Measurements from ENCODE around the gene RUNX3. TPM values are rescaled to one million over a fixed set of nuclear protein-coding genes. Genes with fewer than 3 reads are reported as not detected.

RUNX3 gene
- polyA plus RNA-seq, 4 donors = 1.1 to 5.4 (median 3.6) TPM

DNA sequence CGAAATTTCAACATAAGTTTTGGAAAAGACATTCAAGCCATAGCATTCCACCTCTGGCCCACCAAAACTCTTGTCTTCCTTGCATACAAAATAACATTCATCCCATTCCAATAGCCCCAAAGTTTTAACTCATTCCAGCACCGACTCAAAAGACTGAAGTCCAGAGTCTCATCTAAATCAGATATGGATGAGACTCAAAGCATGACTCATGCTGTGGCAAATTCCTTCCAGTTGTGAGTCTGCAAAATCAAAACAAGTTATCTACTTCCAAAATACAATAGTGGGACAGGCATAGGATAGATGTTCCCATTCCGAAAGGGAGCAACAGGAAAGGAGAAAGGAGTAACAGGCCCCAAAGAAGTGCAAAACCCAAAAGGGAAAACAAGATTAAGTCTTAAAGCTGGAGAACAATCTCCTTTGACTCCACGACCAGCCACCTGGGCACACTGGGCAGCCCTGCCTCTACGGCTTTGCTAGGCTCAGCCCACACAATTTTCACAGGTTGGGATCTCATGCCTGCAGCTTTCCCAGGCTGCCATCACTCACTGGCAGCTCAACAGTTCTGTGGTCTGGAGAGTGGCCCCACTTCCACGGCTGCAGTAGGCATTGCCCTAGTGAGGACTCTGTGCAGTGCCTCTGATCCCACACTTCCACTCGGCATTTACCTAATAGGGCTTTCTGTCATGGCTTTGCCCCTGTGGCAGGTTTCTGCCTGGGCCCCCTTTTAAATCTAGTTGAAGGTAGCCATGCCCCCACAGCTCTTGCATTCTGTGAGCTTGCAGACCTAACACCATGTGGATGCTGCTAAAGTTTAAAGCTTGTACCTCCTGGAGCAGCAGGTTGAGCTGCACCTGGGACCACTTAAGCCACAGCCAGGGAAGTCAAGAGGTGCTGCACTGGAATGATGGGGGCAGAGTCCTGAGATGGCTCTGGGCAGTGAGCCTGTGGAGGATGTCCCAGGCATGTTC, 51.0 kb downstream of the RUNX3 start:
- no peak for FAIRE-seq
- DNase-seq = peak; percentile 36 to 60
- Histone ChIP-seq H3K4me3 (ENCODE audit: low read depth in 1 of 3, low read length in 3 of 3) (no peak overlapping the region), H3K27ac (ENCODE audit: low read depth in 1 of 3, low read length in 2 of 3) (no peak overlapping the region), H3K36me3 (ENCODE audit: control insufficient read depth in 3 of 3, insufficient read depth in 2 of 3, low read depth in 1 of 3, low read length in 3 of 3) (no peaks in the 10 kb centered on the region), H3K9me3 (ENCODE audit: control insufficient read depth in 2 of 2, insufficient read depth in 1 of 2, low read depth in 1 of 2, low read length in 1 of 2) (no peaks in the 10 kb centered on the region), H3K27me3 (ENCODE audit: control insufficient read depth in 3 of 3, insufficient read depth in 3 of 3, low read length in 3 of 3) (peaks cover 0 to 6% (median 0%) of the 10 kb centered on the region in 3 donors), H3K4me1 (ENCODE audit: control insufficient read depth in 3 of 3, insufficient read depth in 2 of 3, low read depth in 1 of 3, low read length in 2 of 3) (peaks cover 0 to 13% (median 0%) of the 10 kb centered on the region in 3 donors)
- WGBS, 3 donors = 70 to 79% (median 70%) methylated on average over 7 of the region's 7 CpGs

DNA sequence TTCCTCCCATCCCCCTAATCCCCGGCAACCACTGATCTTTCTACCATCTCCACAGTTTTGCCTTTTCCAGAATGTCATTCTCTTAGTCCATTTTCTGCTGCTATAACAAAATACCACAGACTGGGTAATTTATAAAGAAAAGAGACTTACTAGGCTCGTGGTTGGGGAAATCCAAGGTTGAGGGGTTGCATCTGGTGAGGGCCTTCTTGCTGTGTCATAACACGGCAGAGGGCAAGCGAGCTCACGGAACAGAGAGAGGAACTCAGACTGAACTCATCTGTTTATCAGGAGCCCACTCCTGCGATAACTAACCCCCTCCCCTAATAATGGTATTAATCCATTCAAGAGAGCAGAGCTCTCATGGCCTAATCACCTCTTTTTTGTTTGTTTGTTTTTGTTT, 52.0 kb downstream of the RUNX3 start:
- H3K9me3 ChIP-seq (ENCODE audit: control insufficient read depth in 2 of 2, insufficient read depth in 1 of 2, low read depth in 1 of 2, low read length in 1 of 2) = no peaks in the 10 kb centered on the region
- WGBS, 3 donors = 77 to 89% (median 80%) methylated on average over 6 of the region's 6 CpGs
- H3K4me3 ChIP-seq (ENCODE audit: low read depth in 1 of 3, low read length in 3 of 3) = no peak overlapping the region
- H3K4me1 ChIP-seq (ENCODE audit: control insufficient read depth in 3 of 3, insufficient read depth in 2 of 3, low read depth in 1 of 3, low read length in 2 of 3) = peaks cover 0 to 13% (median 0%) of the 10 kb centered on the region in 3 donors
- H3K36me3 ChIP-seq (ENCODE audit: control insufficient read depth in 3 of 3, insufficient read depth in 2 of 3, low read depth in 1 of 3, low read length in 3 of 3) = no peaks in the 10 kb centered on the region
- H3K27ac ChIP-seq (ENCODE audit: low read depth in 1 of 3, low read length in 2 of 3) = no peak overlapping the region
- DNase-seq = no peak
- peaks cover 0 to 6% (median 0%) of the 10 kb centered on the region in 3 donors for H3K27me3 ChIP-seq (ENCODE audit: control insufficient read depth in 3 of 3, insufficient read depth in 3 of 3, low read length in 3 of 3)
- no peak for FAIRE-seq

DNA sequence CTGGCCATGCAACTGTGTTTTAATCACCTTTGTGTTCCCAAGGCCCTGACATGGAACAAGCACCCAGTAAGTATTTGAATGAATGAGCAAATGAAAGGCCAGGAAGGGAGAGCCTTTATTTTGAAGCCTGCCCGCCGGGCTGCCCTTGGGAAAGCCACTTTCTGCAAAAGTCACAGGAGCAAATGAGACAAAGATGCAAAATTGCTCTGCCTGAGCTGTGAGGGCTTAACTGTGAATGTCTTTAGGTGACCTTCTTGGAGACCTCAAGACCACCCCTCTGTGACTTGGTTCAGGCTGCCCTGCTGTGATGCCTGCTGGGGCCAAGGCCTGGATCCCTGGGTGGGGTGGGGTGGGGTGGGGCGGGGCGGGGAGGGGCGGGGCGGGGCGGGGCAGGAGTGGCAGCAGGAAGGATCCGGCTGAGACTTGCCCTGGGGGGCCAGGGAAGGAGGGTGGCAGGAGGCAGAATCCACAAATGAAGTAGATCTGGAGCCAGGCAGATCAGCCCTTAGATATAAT, 54.0 kb downstream of the RUNX3 start:
- Histone ChIP-seq H3K36me3 (ENCODE audit: control insufficient read depth in 3 of 3, insufficient read depth in 2 of 3, low read depth in 1 of 3, low read length in 3 of 3) (no peaks in the 10 kb centered on the region), H3K4me3 (ENCODE audit: low read depth in 1 of 3, low read length in 3 of 3) (no peak overlapping the region), H3K27ac (ENCODE audit: low read depth in 1 of 3, low read length in 2 of 3) (no peak overlapping the region), H3K9me3 (ENCODE audit: control insufficient read depth in 2 of 2, insufficient read depth in 1 of 2, low read depth in 1 of 2, low read length in 1 of 2) (no peaks in the 10 kb centered on the region), H3K27me3 (ENCODE audit: control insufficient read depth in 3 of 3, insufficient read depth in 3 of 3, low read length in 3 of 3) (peaks cover 0 to 6% (median 0%) of the 10 kb centered on the region in 3 donors), H3K4me1 (ENCODE audit: control insufficient read depth in 3 of 3, insufficient read depth in 2 of 3, low read depth in 1 of 3, low read length in 2 of 3) (peaks cover 0 to 13% (median 0%) of the 10 kb centered on the region in 3 donors)
- FAIRE-seq = no peak
- WGBS, 3 donors = 52 to 90% (median 75%) methylated on average over 2 to 7 of the region's 8 CpGs
- no peak for DNase-seq

DNA sequence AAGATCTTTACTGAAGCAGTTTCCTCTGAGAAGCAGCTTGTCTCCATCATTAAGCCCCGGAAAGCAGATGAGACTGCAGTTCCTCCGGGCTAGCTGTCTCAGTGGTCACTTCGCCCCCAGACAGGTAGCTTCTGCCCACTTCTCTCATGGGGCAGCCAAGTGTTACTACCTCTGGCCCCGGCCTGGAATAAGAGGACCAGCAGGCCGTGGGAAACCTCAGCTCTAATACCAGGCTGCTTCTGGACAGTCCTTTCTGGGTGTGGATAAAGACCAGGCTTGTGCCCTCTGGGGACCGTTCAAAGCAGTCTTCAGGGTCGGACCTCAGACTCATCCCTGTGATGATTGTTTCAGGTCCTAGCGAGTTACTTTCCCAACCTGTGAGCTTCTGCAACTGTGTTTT, 54.8 kb downstream of the RUNX3 start:
- DNase-seq (no peak), FAIRE-seq (no peak)
- no peaks in the 10 kb centered on the region for H3K36me3 ChIP-seq (ENCODE audit: control insufficient read depth in 3 of 3, insufficient read depth in 2 of 3, low read depth in 1 of 3, low read length in 3 of 3)
- WGBS, 3 donors = 78 to 86% (median 82%) methylated on average over 8 of the region's 8 CpGs
- H3K4me1 ChIP-seq (ENCODE audit: control insufficient read depth in 3 of 3, insufficient read depth in 2 of 3, low read depth in 1 of 3, low read length in 2 of 3) = peaks cover 0 to 13% (median 0%) of the 10 kb centered on the region in 3 donors
- H3K9me3 ChIP-seq (ENCODE audit: control insufficient read depth in 2 of 2, insufficient read depth in 1 of 2, low read depth in 1 of 2, low read length in 1 of 2) = no peaks in the 10 kb centered on the region
- H3K4me3 ChIP-seq (ENCODE audit: low read depth in 1 of 3, low read length in 3 of 3) = no peak overlapping the region
- H3K27ac ChIP-seq (ENCODE audit: low read depth in 1 of 3, low read length in 2 of 3) = no peak overlapping the region
- H3K27me3 ChIP-seq (ENCODE audit: control insufficient read depth in 3 of 3, insufficient read depth in 3 of 3, low read length in 3 of 3) = peaks cover 0 to 6% (median 0%) of the 10 kb centered on the region in 3 donors

DNA sequence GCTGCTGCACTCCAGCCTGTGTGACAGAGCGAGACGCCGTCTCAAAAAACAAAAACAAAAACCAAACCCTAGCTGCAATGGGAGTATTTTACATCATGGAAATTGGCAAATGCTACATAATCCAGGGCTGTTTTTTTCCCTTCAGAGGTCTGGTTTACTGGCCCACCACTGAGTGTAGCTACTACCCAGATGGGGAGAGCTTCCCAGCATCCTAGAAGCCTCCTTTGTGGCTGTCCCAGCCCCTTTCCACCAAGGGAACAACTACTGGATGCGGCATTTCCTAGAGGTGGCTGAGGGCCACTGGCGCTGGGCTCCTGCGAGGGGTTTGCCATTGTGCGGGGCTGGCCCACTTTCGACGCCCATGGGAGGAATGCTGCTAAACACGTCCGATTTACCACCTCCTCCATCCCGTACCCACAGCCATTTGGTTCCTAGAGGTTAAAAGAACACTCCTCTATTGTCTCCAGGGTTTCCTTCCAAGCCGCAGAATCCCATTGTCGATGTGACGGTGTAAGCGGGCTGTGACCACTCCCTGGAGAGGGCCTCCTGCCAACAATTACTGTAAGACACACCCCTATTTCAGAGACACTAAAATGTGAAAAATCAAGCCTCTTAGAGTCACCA, 55.4 kb downstream of the RUNX3 start:
- Histone ChIP-seq H3K27me3 (ENCODE audit: control insufficient read depth in 3 of 3, insufficient read depth in 3 of 3, low read length in 3 of 3) (peaks cover 0 to 6% (median 0%) of the 10 kb centered on the region in 3 donors), H3K36me3 (ENCODE audit: control insufficient read depth in 3 of 3, insufficient read depth in 2 of 3, low read depth in 1 of 3, low read length in 3 of 3) (no peaks in the 10 kb centered on the region), H3K9me3 (ENCODE audit: control insufficient read depth in 2 of 2, insufficient read depth in 1 of 2, low read depth in 1 of 2, low read length in 1 of 2) (no peaks in the 10 kb centered on the region), H3K4me3 (ENCODE audit: low read depth in 1 of 3, low read length in 3 of 3) (no peak overlapping the region), H3K27ac (ENCODE audit: low read depth in 1 of 3, low read length in 2 of 3) (no peak overlapping the region), H3K4me1 (ENCODE audit: control insufficient read depth in 3 of 3, insufficient read depth in 2 of 3, low read depth in 1 of 3, low read length in 2 of 3) (peaks cover 0 to 14% (median 0%) of the 10 kb centered on the region in 3 donors)
- WGBS, 3 donors = 57 to 74% (median 70%) methylated on average over 16 of the region's 16 CpGs
- FAIRE-seq = no peak
- no peak for DNase-seq

DNA sequence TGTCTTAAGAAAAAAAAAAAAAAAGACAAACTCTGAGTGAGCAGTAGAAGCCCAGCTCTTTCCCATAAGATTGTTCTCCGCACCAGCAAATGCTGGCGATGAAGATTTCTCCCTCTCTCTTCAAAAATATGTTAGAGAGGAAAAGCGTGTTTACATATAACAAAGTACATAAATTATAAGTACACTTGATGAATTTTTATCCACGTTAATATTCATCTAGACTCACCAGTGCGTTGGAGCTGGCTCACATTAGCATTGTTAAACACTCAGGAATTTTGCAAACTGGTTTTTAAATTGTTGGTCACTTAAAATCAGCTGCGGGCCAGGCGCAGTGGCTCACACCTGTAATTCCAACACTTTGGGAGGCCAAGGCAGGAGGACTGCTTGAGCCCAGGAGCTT, 56.0 kb downstream of the RUNX3 start:
- Histone ChIP-seq H3K9me3 (ENCODE audit: control insufficient read depth in 2 of 2, insufficient read depth in 1 of 2, low read depth in 1 of 2, low read length in 1 of 2) (no peaks in the 10 kb centered on the region), H3K36me3 (ENCODE audit: control insufficient read depth in 3 of 3, insufficient read depth in 2 of 3, low read depth in 1 of 3, low read length in 3 of 3) (no peaks in the 10 kb centered on the region), H3K27ac (ENCODE audit: low read depth in 1 of 3, low read length in 2 of 3) (no peak overlapping the region), H3K4me1 (ENCODE audit: control insufficient read depth in 3 of 3, insufficient read depth in 2 of 3, low read depth in 1 of 3, low read length in 2 of 3) (peaks cover 0 to 8% (median 0%) of the 10 kb centered on the region in 3 donors), H3K27me3 (ENCODE audit: control insufficient read depth in 3 of 3, insufficient read depth in 3 of 3, low read length in 3 of 3) (peaks cover 0 to 2% (median 0%) of the 10 kb centered on the region in 3 donors), H3K4me3 (ENCODE audit: low read depth in 1 of 3, low read length in 3 of 3) (no peak overlapping the region)
- WGBS, 3 donors = 72 to 94% (median 89%) methylated on average over 7 of the region's 7 CpGs
- DNase-seq (no peak), FAIRE-seq (no peak)

DNA sequence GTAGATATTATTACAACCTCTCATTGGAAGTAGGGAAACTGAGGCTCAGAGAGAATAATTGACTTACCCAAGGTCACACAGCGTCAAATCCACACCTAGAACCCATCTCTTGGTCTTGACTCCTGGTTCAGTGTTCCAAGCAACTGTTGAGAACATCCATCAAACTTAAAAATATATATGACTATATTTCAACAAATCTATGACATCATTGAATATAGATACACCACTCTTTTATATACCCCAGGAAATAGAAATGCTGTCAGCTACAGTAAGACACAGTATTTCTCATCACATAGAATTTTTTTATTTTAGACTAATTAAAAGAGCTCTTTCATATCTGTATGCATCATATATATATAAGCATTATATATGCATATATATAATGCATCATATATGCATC, 56.9 kb downstream of the RUNX3 start:
- Histone ChIP-seq H3K27ac (ENCODE audit: low read depth in 1 of 3, low read length in 2 of 3) (no peak overlapping the region), H3K36me3 (ENCODE audit: control insufficient read depth in 3 of 3, insufficient read depth in 2 of 3, low read depth in 1 of 3, low read length in 3 of 3) (no peaks in the 10 kb centered on the region), H3K4me3 (ENCODE audit: low read depth in 1 of 3, low read length in 3 of 3) (no peak overlapping the region), H3K9me3 (ENCODE audit: control insufficient read depth in 2 of 2, insufficient read depth in 1 of 2, low read depth in 1 of 2, low read length in 1 of 2) (no peaks in the 10 kb centered on the region), H3K4me1 (ENCODE audit: control insufficient read depth in 3 of 3, insufficient read depth in 2 of 3, low read depth in 1 of 3, low read length in 2 of 3) (peaks cover 0 to 4% (median 0%) of the 10 kb centered on the region in 3 donors), H3K27me3 (ENCODE audit: control insufficient read depth in 3 of 3, insufficient read depth in 3 of 3, low read length in 3 of 3) (no peaks in the 10 kb centered on the region)
- FAIRE-seq (no peak), DNase-seq (no peak)
- WGBS, 3 donors = 77 to 93% (median 80%) methylated on average over 1 of the region's 1 CpG

DNA sequence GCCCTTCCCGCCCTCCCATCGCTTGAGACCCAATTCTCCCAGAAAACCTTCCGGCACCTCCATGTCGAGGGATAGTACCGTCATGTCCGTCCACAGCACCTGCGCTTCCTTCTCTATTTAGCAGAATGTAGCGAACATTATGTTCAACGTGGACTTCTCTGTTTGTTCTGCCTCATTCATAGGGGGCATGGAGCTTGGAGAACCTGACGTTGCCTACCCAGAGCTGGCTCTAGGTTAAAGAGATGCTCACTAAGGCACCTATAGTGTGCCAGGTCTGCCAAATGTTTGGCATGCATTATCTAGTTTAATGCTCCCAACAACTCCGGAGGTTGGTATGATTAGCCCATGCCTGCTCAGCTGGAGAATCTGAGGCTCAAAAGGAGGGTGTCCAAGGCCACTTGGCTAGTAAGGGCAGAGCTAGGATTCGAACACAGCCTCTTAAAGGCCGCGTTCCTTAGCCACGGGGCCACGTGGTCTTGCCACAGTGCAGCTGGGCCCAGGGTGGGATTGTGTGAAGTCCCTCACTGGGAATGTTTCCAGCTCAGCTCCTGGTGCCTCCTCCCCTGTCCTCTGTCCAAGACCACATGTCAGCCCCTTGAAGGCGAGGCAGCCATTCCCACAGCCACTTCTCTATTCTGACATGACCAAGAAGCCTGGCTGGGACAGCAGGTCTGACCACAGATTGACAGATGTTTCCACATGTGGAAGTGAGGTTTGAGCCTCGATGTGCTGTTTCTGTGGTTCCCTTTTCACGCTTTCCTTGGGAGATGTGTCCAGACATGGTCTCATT, 57.8 kb downstream of the RUNX3 start:
- no peaks in the 10 kb centered on the region for H3K27me3 ChIP-seq (ENCODE audit: control insufficient read depth in 3 of 3, insufficient read depth in 3 of 3, low read length in 3 of 3)
- no peak overlapping the region for H3K27ac ChIP-seq (ENCODE audit: low read depth in 1 of 3, low read length in 2 of 3)
- no peak for DNase-seq
- H3K4me1 ChIP-seq (ENCODE audit: control insufficient read depth in 3 of 3, insufficient read depth in 2 of 3, low read depth in 1 of 3, low read length in 2 of 3) = peaks cover 0 to 4% (median 0%) of the 10 kb centered on the region in 3 donors
- no peaks in the 10 kb centered on the region for H3K9me3 ChIP-seq (ENCODE audit: control insufficient read depth in 2 of 2, insufficient read depth in 1 of 2, low read depth in 1 of 2, low read length in 1 of 2)
- WGBS, 3 donors = 79 to 90% (median 85%) methylated on average over 19 of the region's 19 CpGs
- FAIRE-seq = no peak
- no peaks in the 10 kb centered on the region for H3K36me3 ChIP-seq (ENCODE audit: control insufficient read depth in 3 of 3, insufficient read depth in 2 of 3, low read depth in 1 of 3, low read length in 3 of 3)
- no peak overlapping the region for H3K4me3 ChIP-seq (ENCODE audit: low read depth in 1 of 3, low read length in 3 of 3)

All from small intestine (tissue), 7 donors.